Lung (tissue), 12 donors: Measurements from ENCODE around the gene SLC25A29. TPM values are rescaled to one million over a fixed set of nuclear protein-coding genes. Genes with fewer than 3 reads are reported as not detected.

Source experiments
- ATAC-seq: fragments of 200-7000 bp; cut with Tn5 transposase; one replicate; pipeline ENCODE4 v1.9.1; 2020; ENCODE audit warnings: moderate number of reproducible peaks; ENCODE audit not compliant: insufficient read depth, low FRiP score
- DNase-seq, 3 donors: peaks; one replicate each; pipeline ENCODE4 v3.0.0-alpha.2; 2013 to 2017
- H3K27ac ChIP-seq, 2 donors: one replicate each; pipeline ENCODE4 v1.5.1; 2013; ENCODE audit warnings: mild to moderate bottlenecking in 2 of 2, moderate library complexity in 2 of 2, control low read depth in 1 of 2, inconsistent platforms in 1 of 2, low read depth in 1 of 2, low read length in 1 of 2
- H3K27me3 ChIP-seq, 3 donors: one replicate each; pipeline ENCODE4 v1.5.1; 2013; ENCODE audit warnings: low read length in 2 of 3; ENCODE audit not compliant: control insufficient read depth in 3 of 3, insufficient read depth in 3 of 3
- H3K36me3 ChIP-seq, 4 donors: one replicate each; pipeline ENCODE4 v1.5.1; 2013; ENCODE audit warnings: low read length in 4 of 4, mild to moderate bottlenecking in 1 of 4, moderate library complexity in 1 of 4; ENCODE audit not compliant: control insufficient read depth in 4 of 4, insufficient read depth in 4 of 4
- H3K4me1 ChIP-seq, 5 donors: one replicate each; pipeline ENCODE4 v1.5.1; 2013; ENCODE audit warnings: low read length in 5 of 5, mild to moderate bottlenecking in 2 of 5, moderate library complexity in 1 of 5; ENCODE audit not compliant: control insufficient read depth in 5 of 5, insufficient read depth in 5 of 5
- H3K4me3 ChIP-seq: one replicate; pipeline ENCODE4 v1.5.1; 2013; ENCODE audit warnings: mild to moderate bottlenecking, control low read depth, moderate library complexity
- H3K9ac ChIP-seq, 2 donors: one replicate each; pipeline ENCODE4 v1.5.1; 2013; ENCODE audit warnings: low read length in 2 of 2, control low read depth in 1 of 2; ENCODE audit not compliant: insufficient read depth in 1 of 2
- H3K9me3 ChIP-seq, 4 donors: one replicate each; pipeline ENCODE4 v1.5.1; 2013; ENCODE audit warnings: low read length in 3 of 4, mild to moderate bottlenecking in 1 of 4, moderate library complexity in 1 of 4; ENCODE audit not compliant: control insufficient read depth in 4 of 4, insufficient read depth in 3 of 4
- CTCF ChIP-seq: IDR thresholded peaks from 2 replicates; pipeline ENCODE4 v1.5.1; 2012; ENCODE audit warnings: mild to moderate bottlenecking; ENCODE audit errors: control extremely low read depth, extremely low read depth
- WGBS, 2 donors: extraction: QIAGEN DNeasy Blood & Tissue Kit; methylation state at CpG; one replicate each; pipeline ENCODE4 v1.1.7; 2013; 5-methylcytosine and 5-hydroxymethylcytosine counted together
- polyA plus RNA-seq, 2 donors: library from polyadenylated mRNA; stranded (reverse); fragments of 200-250 nt; gene quantifications; one replicate each; pipeline ENCODE4 v1.2.1, GENCODE V29; 2013
- total RNA-seq, 2 donors: library from RNA; depleted of rRNA in 1 of 2; stranded (reverse); fragments of >200 nt in 1 of 2; gene quantifications; one replicate each; pipeline ENCODE4 v1.2.1, GENCODE V29; 2014 to 2021
- donor health status: control.
- donor health status: control.
- donor health status: Bipolar disorder and iron deficiency.
- donor health status: healthy.
- donor health status: DM: yes; HTN: yes; CAD: no.

SLC25A29 gene
- total and polyA plus RNA-seq, 4 donors: 34.6 to 91.0 (median 60.5) TPM

GRCh38 chr14:100333311-100333710 is 27.1 kb upstream of the SLC25A29 start:
- 90 to 93% methylated on average over 8 of the region's 8 CpGs for WGBS, 2 donors
- no peak for ATAC-seq
- Histone ChIP-seq H3K36me3 (peaks cover 0 to 40% (median 15%) of the 10 kb centered on the region in 4 donors), H3K27me3 (no peaks in the 10 kb centered on the region), H3K4me1 (peaks cover 0 to 10% (median 0%) of the 10 kb centered on the region in 5 donors), H3K27ac (no peak overlapping the region), H3K9ac (no peak overlapping the region), H3K4me3 (no peak overlapping the region), H3K9me3 (no peaks in the 10 kb centered on the region)
- DNase-seq: peak in 1 of 3 donors; percentile 15
- no peak for TF ChIP-seq CTCF

GRCh38 chr14:100332797-100333196 is 26.6 kb upstream of the SLC25A29 start:
- no peak for TF ChIP-seq CTCF
- Histone ChIP-seq H3K27ac (no peak overlapping the region), H3K27me3 (no peaks in the 10 kb centered on the region), H3K4me3 (no peak overlapping the region), H3K4me1 (peaks cover 0 to 10% (median 0%) of the 10 kb centered on the region in 5 donors), H3K36me3 (peaks cover 0 to 38% (median 14%) of the 10 kb centered on the region in 4 donors), H3K9ac (no peak overlapping the region), H3K9me3 (no peaks in the 10 kb centered on the region)
- DNase-seq (no peak), ATAC-seq (no peak)
- 89 to 91% methylated on average over 8 of the region's 8 CpGs for WGBS, 2 donors

DNA sequence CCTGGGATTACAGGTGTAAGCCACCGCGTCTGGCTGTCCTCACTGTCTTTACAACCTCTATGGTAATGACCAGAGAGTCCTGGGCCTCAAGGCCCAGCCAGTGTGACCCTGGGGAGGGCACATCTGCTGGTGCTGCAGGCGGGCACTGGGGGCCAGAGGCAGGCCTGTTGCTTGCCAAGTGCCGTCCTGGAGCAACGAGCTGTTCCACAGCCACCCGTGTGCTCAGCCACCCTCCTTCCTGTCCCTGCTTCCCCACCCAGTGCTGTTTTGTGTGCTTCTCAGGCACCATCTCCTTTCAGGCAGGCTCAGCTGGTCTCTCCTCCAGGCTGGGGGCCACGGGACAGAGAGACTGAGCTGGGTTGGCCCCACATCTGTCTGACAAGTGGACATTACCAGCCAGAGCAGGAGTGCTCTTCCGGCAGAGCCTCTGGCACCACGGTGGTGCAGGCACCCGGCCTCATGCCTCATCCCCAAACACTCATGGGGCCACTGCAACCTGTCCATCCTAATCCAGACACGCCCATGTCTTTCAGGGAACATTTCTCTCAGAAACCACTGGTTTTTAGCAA is 25.9 kb upstream of the SLC25A29 start:
- Histone ChIP-seq H3K9ac (no peak overlapping the region), H3K27me3 (no peaks in the 10 kb centered on the region), H3K4me3 (no peak overlapping the region), H3K27ac (no peak overlapping the region), H3K9me3 (no peaks in the 10 kb centered on the region), H3K36me3 (peaks cover 0 to 33% (median 8%) of the 10 kb centered on the region in 4 donors), H3K4me1 (peaks cover 0 to 10% (median 0%) of the 10 kb centered on the region in 5 donors)
- WGBS, 2 donors: 74 to 81% methylated on average over 11 of the region's 11 CpGs
- DNase-seq (peak in 1 of 3 donors; percentile 11), ATAC-seq (no peak)
- no peak for TF ChIP-seq CTCF
